Testis (tissue), 2 donors: Measurements from ENCODE around the gene KRT3.

Experiments used
- CTCF ChIP-seq, 3 experiments: fragments of 450-650 bp in 2 of 3; fragments of 200-600 bp in 1 of 3; sonication (generic) in 1 of 3; IDR thresholded peaks; one replicate each; pipeline ENCODE4 v1.5.1; 2016 to 2019; ENCODE audit warnings: antibody characterized with exemption in 3 of 3, mild to moderate bottlenecking in 2 of 3, moderate library complexity in 1 of 3
- POLR2A ChIP-seq: fragments of 450-650 bp; IDR thresholded peaks from one replicate; pipeline ENCODE4 v1.6.1; 2017; ENCODE audit warnings: antibody characterized with exemption, mild to moderate bottlenecking, moderate library complexity

- TF ChIP-seq CTCF (IDR thresholded peaks at IDR 0.05) (no peak), POLR2A (no peak)
Measured at GRCh38 chr12:52797529-52797894, 1.6 kb upstream of the KRT3 start.
